H1 (cell line): Measurements from ENCODE around the gene GOLGA8A. TPM values are rescaled to one million over a fixed set of nuclear protein-coding genes. Genes with fewer than 3 reads are reported as not detected.

Experiments
- POU5F1 ChIP-seq: IDR thresholded peaks from 2 replicates; pipeline ENCODE4 v1.6.1; 2011; ENCODE audit warnings: low read depth, mild to moderate bottlenecking, low read length, moderate library complexity
- polyA plus RNA-seq, 7 experiments: library from polyadenylated mRNA; depleted of rRNA in 3 of 7; stranded (reverse) in 5 of 7; unstranded in 2 of 7; fragments of >200 nt in 5 of 7; fragments of 200-250 nt in 2 of 7; gene quantifications; 1 replicate in 5 of 7; 2 replicates in 1 of 7; 4 replicates in 1 of 7; pipeline versions ENCODE4 v1.2.1 to v1.2.3, GENCODE V29; 2011 to 2013; ENCODE audit warnings: missing spikeins in 2 of 7, mixed read lengths in 2 of 7
- total RNA-seq: library from RNA; stranded (reverse); fragmentation: NEBNext Ultra II Directional; extraction: Animal tissue kit (Norgen Biotek cat#: 25700); gene quantifications from 2 replicates; pipeline ENCODE4 v1.2.1, GENCODE V29; 2021

Gene GOLGA8A
- total and polyA plus RNA-seq, 2 of the 8 experiments (the other 6 are each of a cell fraction or from before 2014, with no cell fraction given) = 5.5 to 20.0 TPM

GRCh38 chr15:34470892-34471291, 33.3 kb upstream of the GOLGA8A start (continued):
- TF ChIP-seq POU5F1 = no peak
